ENCODE measurements around the gene LSM12. TPM values are rescaled to one million over a fixed set of nuclear protein-coding genes. Genes with fewer than 3 reads are reported as not detected.
A peak's percentile ranks its signal among the peaks of the same experiment; 100 is the strongest.

The LSM12 gene
- total and polyA plus RNA-seq, 2 of the 8 experiments (the other 6 are each of a cell fraction or from before 2014, with no cell fraction given) = 69.8 to 142 TPM

GRCh38 chr17:44004761-44005526, 61.5 kb downstream of the LSM12 start:
- peaks cover 0 to 21% (median 17%) of the 10 kb centered on the region in 4 experiments; a peak in 6 of 7 replicates for H3K27me3 ChIP-seq (replicated peaks in 1 of 4; ENCODE audit: control insufficient read depth in 3 of 4, extremely low read depth in 1 of 4, insufficient read depth in 3 of 4, low read length in 3 of 4)
- CTCF ChIA-PET (ENCODE audit: partially characterized antibody) = interaction anchor here (0.6 to 7.2 kb wide), 11 partner anchors 9 to 132 kb away, joined by 3 to 67 read pairs (median 6); no protein-coding TSS in a partner anchor
- TF ChIP-seq KDM4A (IDR thresholded peaks at IDR 0.05; ENCODE audit: low read depth, low read length, severe bottlenecking) = peak; percentile 58
- TF ChIP-seq POLR2A (IDR thresholded peaks at IDR 0.05; ENCODE audit: control extremely low read depth in 1 of 2, low read depth in 2 of 2, low read length in 2 of 2) = 0 out of 3 replicates have a peak, but pooled peaks of 1 of the 2 experiments have one; percentile 4
- TF ChIP-seq CBX8 (IDR thresholded peaks at IDR 0.05; ENCODE audit: borderline replicate concordance, low read depth, low read length) = no peak
- TF ChIP-seq SUZ12 (IDR thresholded peaks at IDR 0.05; ENCODE audit: low read length) = peak; percentile 53; the same call in 1 of the 2 replicates
- no peak for TF ChIP-seq POLR2AphosphoS5 (IDR thresholded peaks at IDR 0.05; ENCODE audit: low read depth, low read length)
- peak; percentile 36 for TF ChIP-seq EZH2 (IDR thresholded peaks at IDR 0.05; ENCODE audit: low read depth, low read length, severe bottlenecking)
- no peak for TF ChIP-seq CTCF (IDR thresholded peaks at IDR 0.05; ENCODE audit: control extremely low read depth in 1 of 3, insufficient read depth in 1 of 3, low read depth in 1 of 3, low read length in 3 of 3)
- no peak for TF ChIP-seq MAFK (IDR thresholded peaks at IDR 0.05; ENCODE audit: low read depth, low read length)

More at GRCh38 chr17:44004761-44005526, 61.5 kb downstream of the LSM12 start:
- Histone ChIP-seq H3K4me1 (replicated peaks in 1 of 4; ENCODE audit: control insufficient read depth in 3 of 4, insufficient read depth in 4 of 4, low read length in 3 of 4) (peaks cover 0 to 19% (median 13%) of the 10 kb centered on the region in 4 experiments; a peak in 6 of 7 replicates), H2BK5ac (ENCODE audit: low read depth, low read length) (peak overlapping the region; percentile 52; the same call in 1 of the 2 replicates), H2BK12ac (ENCODE audit: low read depth, low read length) (0 out of 2 replicates have a peak overlapping the region, but pooled peaks have one; percentile 71), H2AK5ac (ENCODE audit: low read depth, low read length) (peak overlapping the region; percentile 65; the same call in 1 of the 2 replicates), H3K79me2 (ENCODE audit: control insufficient read depth in 1 of 2, insufficient read depth in 2 of 2, low read length in 2 of 2) (no peaks in the 10 kb centered on the region), H4K5ac (ENCODE audit: insufficient read length, low read depth, low read length) (no peak overlapping the region), H3K9ac (replicated peaks in 1 of 4; ENCODE audit: extremely low read depth in 1 of 4, low read depth in 3 of 4, low read length in 3 of 4) (peak overlapping the region in 1 of 4 experiments; percentile 54; a peak in 1 of 7 replicates), H3K79me1 (ENCODE audit: low read depth, low read length) (no peaks in the 10 kb centered on the region; the same call in 1 of the 2 replicates), H2BK20ac (ENCODE audit: low read length) (no peak overlapping the region), H3K4ac (replicated peaks; ENCODE audit: insufficient read length, low read depth, low read length) (no peak overlapping the region), H3K18ac (ENCODE audit: extremely low read depth, low read length) (peak overlapping the region; percentile 71), H3K4me3 (ENCODE audit: extremely low read depth in 1 of 4, insufficient read depth in 2 of 4, low read depth in 3 of 4, low read length in 4 of 4) (peak overlapping the region; percentile 59 to 86 (median 74)), H3K27ac (ENCODE audit: low read depth, low read length) (no peak overlapping the region), H3K56ac (replicated peaks; ENCODE audit: insufficient read length, low read depth, low read length) (peak overlapping the region; percentile 27), H2BK15ac (ENCODE audit: low read length) (peak overlapping the region; percentile 99; the same call in 1 of the 2 replicates), H2AFZ (ENCODE audit: low read length) (no peak overlapping the region), H3K4me2 (ENCODE audit: insufficient read depth in 1 of 2, low read depth in 2 of 2, low read length in 2 of 2) (peak overlapping the region; percentile 94), H3K23me2 (ENCODE audit: low read depth, low read length) (peaks cover 32% of the 10 kb centered on the region), H3K9me3 (ENCODE audit: insufficient read depth in 2 of 2, low read depth in 1 of 2, low read length in 1 of 2) (no peaks in the 10 kb centered on the region), H4K8ac (ENCODE audit: extremely low read depth, insufficient read depth, low read length) (no peak overlapping the region; the same call in 1 of the 2 replicates), H3K14ac (ENCODE audit: insufficient read length) (no peak overlapping the region), H3K23ac (ENCODE audit: insufficient read length) (no peak overlapping the region), H3K36me3 (ENCODE audit: control insufficient read depth in 2 of 4, insufficient read depth in 4 of 4, low read length in 3 of 4) (no peaks in the 10 kb centered on the region), H4K20me1 (replicated peaks in 1 of 2; ENCODE audit: control insufficient read depth in 1 of 2, insufficient read depth in 2 of 2, low read length in 2 of 2) (peaks cover 4 to 8% of the 10 kb centered on the region in 2 experiments), H4K91ac (replicated peaks; ENCODE audit: insufficient read length, low read length) (peak overlapping the region; percentile 85), H2BK120ac (replicated peaks; ENCODE audit: low read depth, low read length) (no peak overlapping the region)
- POLR2A ChIA-PET (ENCODE audit: partially characterized antibody) = interaction anchor here (0.7 to 3.4 kb wide), 7 partner anchors 9 to 119 kb away, joined by 3 to 17 read pairs (median 3); partner anchors contain the start of genes HDAC5, LSM12 and TMEM101
- FAIRE-seq (no peak), DNase-seq (ENCODE audit: low read depth in 1 of 2, low spot score in 2 of 2) (peak in 1 of 2 experiments; percentile 83)
- WGBS, 2 experiments (ENCODE audit: extremely low coverage in 1 of 2, insufficient coverage in 1 of 2, insufficient read length in 1 of 2, insufficient replicate concordance in 2 of 2, low coverage in 1 of 2, low lambda C conversion rate in 2 of 2, missing lambda C conversion rate in 1 of 2) = 1% methylated on average over 43 of the region's 71 CpGs; no CpG with 5 or more reads in 1 of the 2 experiments

All from H1 (cell line).